HG03457 (cell line): Measurements from ENCODE around the gene EML1.

Experiments
- ATAC-seq: cut with Tn5 transposase; IDR thresholded peaks from one replicate; pipeline ENCODE4 v1.9.1; 2021; ENCODE audit warnings: moderate number of reproducible peaks; ENCODE audit not compliant: unreplicated experiment

The EML1 gene

GRCh38 chr14:99982537-99983250, 189.5 kb downstream of the EML1 start:
- ATAC-seq = no peak

DNA sequence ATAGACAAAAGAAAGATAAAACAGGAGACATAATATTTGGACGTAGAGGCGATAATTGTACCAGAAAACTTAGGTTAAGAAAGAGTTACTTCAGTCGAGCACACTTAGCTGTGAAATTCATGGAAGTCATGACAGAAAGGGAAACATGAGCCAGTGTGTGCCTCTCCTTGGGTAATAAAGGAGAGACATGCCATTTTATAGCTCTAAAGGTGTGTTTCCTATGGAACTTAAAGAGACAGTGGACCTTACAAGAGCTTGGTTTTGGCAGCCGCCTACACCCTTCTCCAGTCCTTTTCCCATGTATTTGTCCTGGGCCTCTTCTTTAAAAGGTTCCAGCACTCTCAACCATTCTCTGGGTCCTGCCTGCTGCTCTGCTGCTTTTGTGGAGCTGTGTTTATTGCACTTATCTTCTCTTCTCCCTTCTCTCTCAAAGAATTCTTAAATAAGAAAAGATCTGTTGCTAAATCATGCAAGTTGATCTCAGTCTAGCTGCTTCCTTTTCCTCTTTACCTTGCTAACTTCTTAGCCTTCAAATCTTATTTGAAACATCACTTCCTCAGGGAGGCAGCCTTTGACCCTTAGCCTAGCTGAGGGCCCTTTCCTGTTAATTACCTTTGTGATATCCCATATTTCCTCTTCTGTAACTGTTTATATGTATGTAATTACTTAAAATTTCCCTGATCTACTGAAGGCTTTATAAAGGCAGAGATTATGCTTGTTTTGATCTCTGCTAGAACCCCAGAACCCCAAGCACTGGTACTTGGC, 190.2 kb downstream of the EML1 start:
- ATAC-seq = no peak

DNA sequence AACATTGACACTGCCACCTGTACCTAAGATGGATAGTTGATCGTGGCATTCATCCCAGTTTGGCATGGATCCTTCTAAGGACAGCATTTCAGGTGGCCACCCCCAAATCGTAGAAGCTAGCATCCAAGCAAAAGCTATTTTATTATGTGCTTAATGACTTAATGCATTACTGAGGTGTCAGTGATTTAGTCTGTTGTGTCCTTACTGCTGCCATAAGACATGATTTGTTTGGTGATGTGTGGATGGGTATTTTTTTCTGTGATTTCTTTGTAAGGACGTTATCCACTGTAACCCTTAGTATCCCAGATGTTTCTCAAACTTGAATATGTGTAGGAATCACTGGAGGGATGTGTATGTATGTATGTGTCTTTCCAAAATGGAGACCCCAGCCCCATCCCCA, 190.8 kb downstream of the EML1 start:
- ATAC-seq = no peak

DNA sequence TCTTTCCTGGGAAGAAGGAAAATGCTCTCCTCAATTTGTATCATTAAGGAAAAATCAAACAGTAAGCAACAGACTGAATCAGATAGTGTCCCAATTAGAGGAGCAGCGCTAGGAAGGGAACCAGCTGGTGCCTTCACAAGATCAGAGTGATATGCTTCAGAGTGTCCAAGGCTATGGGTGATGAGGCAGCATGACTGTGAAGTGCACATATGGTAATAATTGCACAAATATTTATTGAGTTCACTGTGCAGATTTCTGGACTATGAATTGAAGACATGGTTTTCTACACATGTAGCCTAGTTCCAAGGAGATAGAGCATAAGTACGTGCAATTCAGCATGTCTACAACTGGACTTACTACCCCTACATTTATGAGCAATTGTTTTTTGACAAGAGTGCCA, 193.2 kb downstream of the EML1 start:
- ATAC-seq = no peak

DNA sequence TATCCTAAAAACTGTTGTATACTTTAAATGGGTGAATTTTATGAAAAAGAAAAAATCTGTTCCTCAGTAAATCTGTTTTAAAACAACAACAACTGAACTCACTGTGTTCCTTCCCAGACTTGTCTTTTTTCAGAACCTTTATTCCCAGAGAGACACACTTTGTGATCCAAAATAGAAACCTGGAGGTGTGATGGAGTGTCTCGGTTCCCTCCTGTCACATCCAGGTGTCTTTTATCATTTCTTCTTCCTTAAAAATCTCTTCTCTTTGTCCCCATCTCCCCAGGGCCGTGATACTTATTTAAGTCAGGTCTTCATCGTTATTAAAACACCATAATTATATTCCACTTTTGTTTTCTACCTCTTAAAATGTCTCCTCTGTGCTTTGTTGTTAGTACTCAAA, 195.8 kb downstream of the EML1 start:
- no peak for ATAC-seq

DNA sequence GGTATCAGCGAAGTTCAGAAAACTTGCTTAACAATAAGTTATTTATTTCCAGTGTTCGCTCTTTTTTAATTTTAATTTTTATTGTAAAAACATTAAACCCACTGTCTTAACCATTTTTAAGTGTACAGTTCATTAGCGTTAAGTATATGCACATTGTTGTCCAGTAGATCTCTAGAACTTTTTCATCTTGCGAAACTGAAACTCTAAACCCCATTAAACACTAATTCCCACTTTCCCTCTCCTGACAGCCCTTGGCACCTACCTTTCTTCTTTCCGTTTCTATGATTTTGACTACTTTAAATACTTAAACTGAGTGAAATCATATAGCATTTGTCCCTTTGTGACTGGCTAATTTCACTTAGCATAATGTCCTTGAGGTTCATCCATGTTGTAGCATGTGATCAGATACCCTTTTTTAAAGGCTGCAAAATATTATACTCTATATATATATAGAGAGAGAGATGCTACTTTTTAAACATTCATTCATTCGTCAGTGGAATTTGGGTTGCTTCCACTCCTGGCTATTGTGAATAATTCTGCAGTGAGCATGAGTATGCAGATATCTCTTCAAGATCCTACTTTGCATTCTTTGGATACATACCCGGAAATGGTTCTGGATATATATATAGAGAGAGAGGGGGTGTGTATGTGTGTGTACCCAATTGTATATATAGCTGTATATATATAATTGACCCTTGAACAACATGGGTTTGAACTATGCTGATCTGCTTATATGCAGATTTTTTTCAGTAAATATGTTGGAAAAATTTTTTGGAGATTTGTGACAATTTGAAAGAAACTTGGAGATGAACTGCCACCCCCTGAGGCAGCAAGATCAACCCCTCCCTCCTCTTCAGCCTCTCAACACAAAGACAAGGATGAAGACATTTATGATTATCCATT, 197.3 kb downstream of the EML1 start:
- ATAC-seq = no peak

- no peak for ATAC-seq
Measured at GRCh38 chr14:99991331-99991730, 198.1 kb downstream of the EML1 start.
